IMR-90 (cell line): ENCODE measurements around the gene HOGA1.

Source experiments
- CEBPB ChIP-seq: IDR thresholded peaks from 2 replicates; pipeline ENCODE4 v1.6.1; 2012; ENCODE audit warnings: low read depth, low read length, improper control_type of control experiment
- TF ChIP-seq, protein P1 (sequence below): conservative IDR thresholded peaks from 2 replicates; pipeline ENCODE4 v1.5.1; 2012; ENCODE audit warnings: mild to moderate bottlenecking, low read depth, low read length, improper control_type of control experiment

DNA sequence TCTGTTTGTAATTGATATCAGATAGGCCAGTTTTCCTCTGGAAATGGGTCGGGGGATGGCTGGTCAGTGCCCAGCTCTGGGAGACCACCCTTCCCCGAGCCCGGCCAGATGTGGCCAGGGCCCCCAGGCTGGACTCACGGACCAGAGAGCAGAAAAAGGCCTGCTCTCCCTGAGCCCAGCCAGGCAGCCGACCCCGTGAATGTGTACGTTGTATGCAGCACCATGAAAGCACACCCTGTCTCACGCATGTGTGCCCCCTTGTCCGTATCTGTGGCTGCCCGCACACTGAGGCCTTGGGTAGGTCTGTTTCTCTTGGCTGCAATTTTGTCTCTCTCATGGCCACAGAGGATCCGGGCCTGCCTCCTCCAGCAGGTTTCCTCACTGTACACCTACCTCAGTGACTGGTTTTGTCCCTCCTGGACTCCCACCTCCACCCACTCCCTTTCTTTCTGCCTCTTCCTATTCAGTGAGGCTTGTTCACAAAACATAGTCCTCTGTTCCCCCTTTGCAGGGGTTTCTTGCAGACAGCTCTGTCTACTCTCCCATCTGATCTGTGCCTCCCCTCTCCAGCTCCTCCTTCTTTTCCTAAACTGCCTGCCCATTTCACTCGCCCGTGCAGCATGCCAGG lies 35.2 kb upstream of the HOGA1 start:
- TF ChIP-seq CEBPB = no peak
- TF ChIP-seq, protein P1, sequence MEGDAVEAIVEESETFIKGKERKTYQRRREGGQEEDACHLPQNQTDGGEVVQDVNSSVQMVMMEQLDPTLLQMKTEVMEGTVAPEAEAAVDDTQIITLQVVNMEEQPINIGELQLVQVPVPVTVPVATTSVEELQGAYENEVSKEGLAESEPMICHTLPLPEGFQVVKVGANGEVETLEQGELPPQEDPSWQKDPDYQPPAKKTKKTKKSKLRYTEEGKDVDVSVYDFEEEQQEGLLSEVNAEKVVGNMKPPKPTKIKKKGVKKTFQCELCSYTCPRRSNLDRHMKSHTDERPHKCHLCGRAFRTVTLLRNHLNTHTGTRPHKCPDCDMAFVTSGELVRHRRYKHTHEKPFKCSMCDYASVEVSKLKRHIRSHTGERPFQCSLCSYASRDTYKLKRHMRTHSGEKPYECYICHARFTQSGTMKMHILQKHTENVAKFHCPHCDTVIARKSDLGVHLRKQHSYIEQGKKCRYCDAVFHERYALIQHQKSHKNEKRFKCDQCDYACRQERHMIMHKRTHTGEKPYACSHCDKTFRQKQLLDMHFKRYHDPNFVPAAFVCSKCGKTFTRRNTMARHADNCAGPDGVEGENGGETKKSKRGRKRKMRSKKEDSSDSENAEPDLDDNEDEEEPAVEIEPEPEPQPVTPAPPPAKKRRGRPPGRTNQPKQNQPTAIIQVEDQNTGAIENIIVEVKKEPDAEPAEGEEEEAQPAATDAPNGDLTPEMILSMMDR = no peak
